ENCODE measurements around the gene ROR1. TPM values are rescaled to one million over a fixed set of nuclear protein-coding genes. Genes with fewer than 3 reads are reported as not detected.

ROR1 gene
- polyA plus RNA-seq, 1 donor from 2014 or later = 0.09 TPM

- Mint-ChIP-seq H3K4me1 (no peaks in the 10 kb centered on the region), H3K36me3 (no peaks in the 10 kb centered on the region), H3K27ac (no peak overlapping the region), H3K27me3 (peaks cover 3% of the 10 kb centered on the region), H3K4me3 (no peak overlapping the region), H3K9me3 (peaks cover 0 to 3% (median 0%) of the 10 kb centered on the region in 3 donors)
Observed at GRCh38 chr1:64043976-64044375, 270.2 kb downstream of the ROR1 start.

- H3K27me3 Mint-ChIP-seq = peaks cover 3% of the 10 kb centered on the region
- no peaks in the 10 kb centered on the region for H3K36me3 Mint-ChIP-seq
- H3K4me3 Mint-ChIP-seq = no peak overlapping the region
- H3K27ac Mint-ChIP-seq = no peak overlapping the region
- H3K9me3 Mint-ChIP-seq = peaks cover 0 to 3% (median 0%) of the 10 kb centered on the region in 3 donors
- H3K4me1 Mint-ChIP-seq = no peaks in the 10 kb centered on the region
Observed at GRCh38 chr1:64046243-64046642, 272.4 kb downstream of the ROR1 start.

- no peaks in the 10 kb centered on the region for H3K36me3 Mint-ChIP-seq
- H3K27ac Mint-ChIP-seq = no peak overlapping the region
- H3K9me3 Mint-ChIP-seq = peaks cover 0 to 3% (median 0%) of the 10 kb centered on the region in 3 donors
- H3K4me1 Mint-ChIP-seq = no peaks in the 10 kb centered on the region
- no peak overlapping the region for H3K4me3 Mint-ChIP-seq
- peaks cover 1% of the 10 kb centered on the region for H3K27me3 Mint-ChIP-seq
Observed at GRCh38 chr1:64046891-64047290, 273.1 kb downstream of the ROR1 start.

GRCh38 chr1:64047549-64047996, 273.8 kb downstream of the ROR1 start:
- H3K4me1 Mint-ChIP-seq = no peaks in the 10 kb centered on the region
- H3K9me3 Mint-ChIP-seq = peaks cover 0 to 3% (median 0%) of the 10 kb centered on the region in 3 donors
- no peak overlapping the region for H3K4me3 Mint-ChIP-seq
- H3K27ac Mint-ChIP-seq = no peak overlapping the region
- H3K27me3 Mint-ChIP-seq = no peaks in the 10 kb centered on the region
- H3K36me3 Mint-ChIP-seq = no peaks in the 10 kb centered on the region

GRCh38 chr1:64049900-64050540, 276.2 kb downstream of the ROR1 start:
- H3K4me3 Mint-ChIP-seq = no peak overlapping the region
- H3K36me3 Mint-ChIP-seq = no peaks in the 10 kb centered on the region
- H3K27ac Mint-ChIP-seq = no peak overlapping the region
- no peaks in the 10 kb centered on the region for H3K4me1 Mint-ChIP-seq
- no peaks in the 10 kb centered on the region for H3K27me3 Mint-ChIP-seq
- no peaks in the 10 kb centered on the region for H3K9me3 Mint-ChIP-seq

GRCh38 chr1:64050601-64051000, 276.8 kb downstream of the ROR1 start:
- Mint-ChIP-seq H3K27ac (no peak overlapping the region), H3K36me3 (no peaks in the 10 kb centered on the region), H3K9me3 (no peaks in the 10 kb centered on the region), H3K4me3 (no peak overlapping the region), H3K27me3 (no peaks in the 10 kb centered on the region), H3K4me1 (no peaks in the 10 kb centered on the region)

- no peaks in the 10 kb centered on the region for H3K27me3 Mint-ChIP-seq
- no peaks in the 10 kb centered on the region for H3K4me1 Mint-ChIP-seq
- H3K27ac Mint-ChIP-seq = no peak overlapping the region
- H3K36me3 Mint-ChIP-seq = no peaks in the 10 kb centered on the region
- H3K4me3 Mint-ChIP-seq = no peak overlapping the region
- H3K9me3 Mint-ChIP-seq = no peaks in the 10 kb centered on the region
Observed at GRCh38 chr1:64051796-64052195, 278.0 kb downstream of the ROR1 start.

GRCh38 chr1:64052777-64053176, 279.0 kb downstream of the ROR1 start:
- Mint-ChIP-seq H3K27ac (no peak overlapping the region), H3K4me1 (no peaks in the 10 kb centered on the region), H3K27me3 (no peaks in the 10 kb centered on the region), H3K36me3 (no peaks in the 10 kb centered on the region), H3K4me3 (no peak overlapping the region), H3K9me3 (peaks cover 0 to 2% (median 0%) of the 10 kb centered on the region in 3 donors)

- no peaks in the 10 kb centered on the region for H3K27me3 Mint-ChIP-seq
- H3K9me3 Mint-ChIP-seq = peaks cover 0 to 5% (median 3%) of the 10 kb centered on the region in 3 donors
- no peak overlapping the region for H3K4me3 Mint-ChIP-seq
- no peaks in the 10 kb centered on the region for H3K4me1 Mint-ChIP-seq
- H3K27ac Mint-ChIP-seq = no peak overlapping the region
- no peaks in the 10 kb centered on the region for H3K36me3 Mint-ChIP-seq
Observed at GRCh38 chr1:64055310-64055709, 281.5 kb downstream of the ROR1 start.

- H3K27me3 Mint-ChIP-seq = no peaks in the 10 kb centered on the region
- H3K36me3 Mint-ChIP-seq = no peaks in the 10 kb centered on the region
- peaks cover 0 to 15% (median 3%) of the 10 kb centered on the region in 3 donors for H3K9me3 Mint-ChIP-seq
- no peaks in the 10 kb centered on the region for H3K4me1 Mint-ChIP-seq
- no peak overlapping the region for H3K27ac Mint-ChIP-seq
- no peak overlapping the region for H3K4me3 Mint-ChIP-seq
Observed at GRCh38 chr1:64059556-64059955, 285.7 kb downstream of the ROR1 start.

GRCh38 chr1:64060611-64061302, 286.9 kb downstream of the ROR1 start:
- no peak overlapping the region for H3K4me3 Mint-ChIP-seq
- no peaks in the 10 kb centered on the region for H3K27me3 Mint-ChIP-seq
- no peaks in the 10 kb centered on the region for H3K4me1 Mint-ChIP-seq
- H3K27ac Mint-ChIP-seq = no peak overlapping the region
- H3K36me3 Mint-ChIP-seq = no peaks in the 10 kb centered on the region
- H3K9me3 Mint-ChIP-seq = peaks cover 0 to 15% (median 3%) of the 10 kb centered on the region in 3 donors

- Mint-ChIP-seq H3K9me3 (peaks cover 0 to 15% (median 3%) of the 10 kb centered on the region in 3 donors), H3K4me3 (no peak overlapping the region), H3K36me3 (no peaks in the 10 kb centered on the region), H3K27ac (no peak overlapping the region), H3K4me1 (no peaks in the 10 kb centered on the region), H3K27me3 (peaks cover 3% of the 10 kb centered on the region)
Observed at GRCh38 chr1:64061430-64062104, 287.8 kb downstream of the ROR1 start.

- Mint-ChIP-seq H3K4me1 (no peaks in the 10 kb centered on the region), H3K4me3 (no peak overlapping the region), H3K36me3 (no peaks in the 10 kb centered on the region), H3K9me3 (peaks cover 0 to 15% (median 3%) of the 10 kb centered on the region in 3 donors), H3K27ac (no peak overlapping the region), H3K27me3 (peaks cover 3% of the 10 kb centered on the region)
Observed at GRCh38 chr1:64062529-64062928, 288.7 kb downstream of the ROR1 start.

GRCh38 chr1:64062941-64063581, 289.2 kb downstream of the ROR1 start:
- Mint-ChIP-seq H3K4me3 (no peak overlapping the region), H3K27me3 (peaks cover 3% of the 10 kb centered on the region), H3K4me1 (no peaks in the 10 kb centered on the region), H3K36me3 (no peaks in the 10 kb centered on the region), H3K27ac (no peak overlapping the region), H3K9me3 (peaks cover 0 to 13% (median 0%) of the 10 kb centered on the region in 3 donors)

- no peak overlapping the region for H3K27ac Mint-ChIP-seq
- peaks cover 3% of the 10 kb centered on the region for H3K27me3 Mint-ChIP-seq
- H3K4me1 Mint-ChIP-seq = no peaks in the 10 kb centered on the region
- peaks cover 0 to 10% (median 0%) of the 10 kb centered on the region in 3 donors for H3K9me3 Mint-ChIP-seq
- no peak overlapping the region for H3K4me3 Mint-ChIP-seq
- no peaks in the 10 kb centered on the region for H3K36me3 Mint-ChIP-seq
Observed at GRCh38 chr1:64065571-64065970, 291.8 kb downstream of the ROR1 start.
